HG03565 (cell line): ENCODE results near the gene PALLD.
A peak's percentile ranks its signal among the peaks of the same experiment; 100 is the strongest.

Source experiments
- ATAC-seq: cut with Tn5 transposase; IDR thresholded peaks from one replicate; pipeline ENCODE4 v1.9.1; 2021; ENCODE audit warnings: mild to moderate bottlenecking, moderate library complexity; ENCODE audit not compliant: unreplicated experiment

Gene PALLD

DNA sequence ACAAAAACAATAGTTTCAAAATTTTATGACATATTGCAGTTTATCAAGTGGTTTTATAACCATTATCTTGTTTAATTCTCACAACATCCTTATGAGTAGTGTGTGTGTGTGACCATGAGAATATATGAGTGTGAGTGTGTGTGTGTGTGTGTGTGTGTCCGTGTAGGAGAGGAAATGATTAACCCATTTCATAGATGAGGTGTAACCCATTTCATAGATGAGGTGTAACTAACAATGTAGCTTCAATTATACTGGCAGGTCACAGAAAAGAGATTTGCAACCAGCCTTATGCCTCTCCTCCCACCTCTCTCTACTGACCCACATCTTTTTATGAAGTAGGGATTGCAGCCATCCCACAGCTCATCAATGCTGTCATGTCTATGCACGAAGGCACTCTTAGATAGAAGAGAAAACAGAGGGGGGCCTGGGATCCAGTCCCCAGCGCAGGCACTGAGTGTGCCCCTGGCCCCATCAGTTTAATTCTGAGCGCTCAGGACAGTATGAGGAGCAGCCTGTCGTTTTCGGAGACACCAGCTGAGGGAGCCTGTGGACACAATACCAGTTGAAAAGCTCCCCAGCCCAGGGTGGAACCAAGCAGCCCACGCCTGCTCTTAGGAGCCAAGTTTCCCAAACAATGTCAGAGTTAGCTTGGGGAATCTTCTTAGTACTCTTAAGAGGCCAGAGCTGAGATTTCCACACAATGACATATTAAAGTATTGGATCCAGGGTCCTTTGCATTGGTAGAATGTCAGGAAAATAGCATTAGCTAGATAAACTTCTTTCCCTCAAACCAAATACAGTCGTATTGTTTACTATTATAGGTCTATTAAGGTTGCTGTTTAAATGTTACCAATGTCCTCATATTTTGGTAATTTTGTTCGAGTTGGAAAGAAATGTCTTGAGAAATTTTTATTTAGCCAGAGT is 88.6 kb downstream of the PALLD start:
- peak; percentile 58 for ATAC-seq

DNA sequence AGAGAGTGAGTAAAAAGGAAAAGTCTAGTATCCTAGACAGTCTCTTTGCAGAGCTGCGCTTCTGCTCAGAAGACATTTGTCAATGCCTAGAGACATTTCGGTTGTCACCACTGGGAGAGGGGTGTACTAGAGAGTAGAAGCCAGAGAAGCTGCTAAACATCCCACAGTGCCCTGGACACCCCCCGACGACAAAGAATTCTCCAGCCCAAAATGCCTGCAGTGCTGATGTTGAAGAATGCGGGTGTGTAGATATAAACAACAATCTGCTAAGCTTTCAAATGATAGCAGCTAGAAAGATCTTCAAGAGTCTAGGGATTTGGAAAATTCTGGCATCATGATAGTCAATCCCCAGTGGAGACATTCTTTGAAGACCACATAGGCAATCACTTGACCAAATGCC is 90.1 kb downstream of the PALLD start:
- no peak for ATAC-seq

GRCh38 chr4:168587411-168588125 is 90.7 kb downstream of the PALLD start:
- ATAC-seq: no peak

- no peak for ATAC-seq
These were observed 92.2 kb downstream of the PALLD start for GRCh38 chr4:168588916-168589531.

- no peak for ATAC-seq
These were observed 95.8 kb downstream of the PALLD start for GRCh38 chr4:168592676-168593075.

GRCh38 chr4:168593399-168593798 is 96.5 kb downstream of the PALLD start:
- ATAC-seq: no peak

DNA sequence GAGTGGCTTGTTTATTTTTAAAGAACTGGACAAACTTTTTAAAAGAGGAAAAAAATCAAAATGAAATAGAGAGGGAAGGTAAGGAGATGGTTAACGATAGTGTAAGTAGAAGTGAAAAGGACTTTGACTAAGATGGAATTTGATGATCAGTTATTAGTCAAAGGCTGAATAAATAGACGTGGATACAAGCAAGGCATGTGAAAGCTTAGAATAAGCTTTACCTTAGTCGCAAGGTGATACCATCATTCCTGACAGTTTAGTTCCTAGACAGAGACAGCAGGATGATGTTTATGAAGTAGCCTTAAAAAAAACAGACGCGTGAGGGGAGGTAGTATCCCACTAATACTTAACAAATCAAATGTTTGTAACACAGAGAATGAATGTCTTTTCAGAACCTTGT is 97.3 kb downstream of the PALLD start:
- ATAC-seq: no peak

- ATAC-seq: no peak
These were observed 101.3 kb downstream of the PALLD start for GRCh38 chr4:168598191-168598590.

DNA sequence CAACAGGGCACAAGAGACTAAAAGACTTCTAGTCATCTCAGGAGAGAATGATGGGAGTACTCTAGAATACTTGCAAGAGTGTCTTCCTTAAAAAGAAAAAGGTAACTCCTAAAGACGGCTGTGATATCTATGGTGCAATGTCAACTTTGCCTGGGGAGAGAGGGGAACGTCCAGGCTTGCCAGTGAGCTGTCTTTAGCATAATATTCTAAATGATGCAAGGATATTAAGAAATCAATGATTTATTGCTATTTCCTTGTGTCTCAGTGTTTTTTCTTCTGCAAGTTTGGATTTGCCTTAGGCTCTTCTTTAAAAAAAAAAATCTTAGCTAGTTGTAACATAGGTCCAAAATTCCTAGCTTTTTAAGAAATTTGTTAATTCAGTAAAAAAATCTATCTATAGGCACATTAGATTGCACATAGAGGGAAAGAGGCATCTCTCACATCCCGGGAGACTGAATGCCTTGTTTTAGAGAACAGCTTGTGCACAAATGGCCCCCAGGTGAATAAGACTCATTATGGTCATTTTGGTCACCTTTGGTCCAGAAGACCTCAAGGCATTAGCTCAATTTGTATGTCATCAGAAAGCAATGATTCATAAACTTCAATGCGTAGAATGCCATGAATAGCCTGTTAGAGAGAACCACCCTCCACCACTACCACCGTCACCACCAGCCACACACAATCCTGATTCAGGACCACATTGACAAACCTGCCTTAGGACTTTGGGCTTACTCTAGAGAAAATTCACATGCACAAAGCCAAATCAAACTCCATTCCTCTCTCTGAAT is 104.1 kb downstream of the PALLD start:
- no peak for ATAC-seq

DNA sequence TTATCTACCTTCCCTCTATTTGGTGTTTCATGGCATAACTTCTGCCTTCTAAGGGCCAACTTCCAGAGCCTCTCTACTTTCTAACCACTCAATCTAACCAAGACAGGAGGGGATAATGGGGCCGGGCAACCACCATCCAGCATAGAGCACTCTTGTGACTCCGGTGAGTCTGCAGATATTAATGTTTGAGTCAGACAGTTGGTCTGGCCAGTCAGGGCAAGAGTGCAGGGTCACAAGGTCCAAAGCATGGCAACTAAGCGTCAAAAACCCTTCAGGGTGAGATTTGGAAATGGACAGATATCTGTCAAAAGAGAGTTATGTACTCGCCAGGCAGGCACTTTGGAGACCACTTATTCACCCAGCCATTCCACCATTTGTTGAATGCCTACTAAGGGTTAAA is 105.0 kb downstream of the PALLD start:
- no peak for ATAC-seq

DNA sequence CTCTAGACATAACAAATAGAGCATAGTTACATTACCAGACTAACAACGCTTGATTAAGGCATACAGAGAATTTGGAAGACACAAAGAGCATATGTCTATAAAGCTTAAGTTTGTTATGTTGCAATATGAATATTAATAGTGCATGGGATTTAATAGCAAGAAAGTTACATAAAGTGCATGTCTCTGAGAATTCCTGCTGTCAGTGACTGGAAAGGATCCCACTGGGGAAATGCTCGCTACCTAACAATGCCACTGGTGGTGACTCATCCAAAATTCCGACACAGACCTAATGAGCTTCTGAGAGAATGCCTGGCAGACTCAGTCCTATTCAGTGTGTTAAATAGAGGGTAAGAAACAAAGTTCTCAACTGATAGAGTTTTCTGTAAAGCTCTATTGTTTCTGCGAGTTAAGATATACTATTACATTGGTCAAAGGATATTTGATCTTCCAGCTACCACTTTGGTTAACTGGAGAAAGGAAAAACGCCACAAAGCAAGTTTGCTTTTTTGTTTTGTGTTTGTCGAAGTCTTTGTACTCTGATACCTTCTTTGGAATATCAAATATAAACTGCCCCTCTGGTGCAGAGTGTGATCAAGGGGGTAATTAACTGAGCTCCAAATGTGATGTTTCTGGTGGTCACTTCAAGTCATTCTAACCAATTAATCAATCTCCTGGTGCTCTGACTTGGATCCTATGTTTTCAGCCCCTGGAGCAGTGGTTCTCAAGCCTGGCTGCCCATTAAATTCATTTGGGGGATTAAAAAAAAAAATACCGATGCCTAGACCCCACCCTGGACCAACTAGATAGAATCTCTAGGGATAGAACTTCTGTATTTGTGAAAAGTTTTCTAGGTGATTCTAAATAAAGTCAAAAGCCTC is 107.9 kb downstream of the PALLD start:
- ATAC-seq: no peak

- no peak for ATAC-seq
These were observed 108.6 kb downstream of the PALLD start for GRCh38 chr4:168605411-168605810.

GRCh38 chr4:168607215-168607614 is 110.4 kb downstream of the PALLD start:
- ATAC-seq: no peak

- no peak for ATAC-seq
These were observed 111.9 kb downstream of the PALLD start for GRCh38 chr4:168608771-168609170.

- ATAC-seq: no peak
These were observed 112.5 kb downstream of the PALLD start for GRCh38 chr4:168609369-168609768.

- ATAC-seq: no peak
These were observed 114.2 kb downstream of the PALLD start for GRCh38 chr4:168610911-168611530.

GRCh38 chr4:168612450-168613135 is 115.7 kb downstream of the PALLD start:
- no peak for ATAC-seq

GRCh38 chr4:168613869-168614268 is 117.0 kb downstream of the PALLD start:
- ATAC-seq: no peak
